Natural killer cell (primary cell): ENCODE results near the gene ARF1. TPM values are rescaled to one million over a fixed set of nuclear protein-coding genes. Genes with fewer than 3 reads are reported as not detected.

Experiments
- ATAC-seq, 3 donors: fragments of 150-1000 bp in 2 of 3; fragments of 200-7000 bp in 1 of 3; cut with Tn5 transposase; 1 replicate in 1 of 3; 2 replicates in 2 of 3; pipeline ENCODE4 v1.10.0; 2021; ENCODE audit warnings: mild to moderate bottlenecking in 2 of 3, moderate library complexity in 2 of 3
- DNase-seq, 2 donors: peaks; one replicate each; pipeline versions ENCODE4 v3.0.0 to v3.0.0-alpha.2; 2013 to 2021; ENCODE audit warnings: mixed read lengths in 1 of 2
- H3K27ac ChIP-seq: one replicate; pipeline ENCODE4 v1.5.1; 2013; ENCODE audit warnings: mild to moderate bottlenecking, low read length
- H3K27me3 ChIP-seq: one replicate; pipeline ENCODE4 v1.6.1; 2013; ENCODE audit warnings: low read length; ENCODE audit not compliant: control insufficient read depth, insufficient read depth
- H3K36me3 ChIP-seq: one replicate; pipeline ENCODE4 v1.6.1; 2013; ENCODE audit warnings: low read length; ENCODE audit not compliant: control insufficient read depth, insufficient read depth
- H3K4me1 ChIP-seq: one replicate; pipeline ENCODE4 v1.6.1; 2013; ENCODE audit warnings: low read length; ENCODE audit not compliant: control insufficient read depth, insufficient read depth
- H3K4me3 ChIP-seq: one replicate; pipeline ENCODE4 v1.5.1; 2013; ENCODE audit warnings: low read length
- H3K9me3 ChIP-seq: one replicate; pipeline ENCODE4 v1.6.1; 2013; ENCODE audit warnings: low read length; ENCODE audit not compliant: control insufficient read depth, insufficient read depth
- H3K27ac Mint-ChIP-seq, 2 donors: one replicate each; pipeline ENCODE4 v1.8.0; 2022; ENCODE audit warnings: mild to moderate bottlenecking in 2 of 2, mixed read lengths in 2 of 2, moderate library complexity in 1 of 2
- H3K27me3 Mint-ChIP-seq, 2 donors: one replicate each; pipeline ENCODE4 v1.8.0; 2022; ENCODE audit warnings: low read depth in 2 of 2, mixed read lengths in 2 of 2
- H3K36me3 Mint-ChIP-seq: one replicate; pipeline ENCODE4 v1.8.0; 2022; ENCODE audit warnings: mixed read lengths
- H3K4me1 Mint-ChIP-seq, 2 donors: one replicate each; pipeline ENCODE4 v1.8.0; 2022; ENCODE audit warnings: mixed read lengths in 2 of 2
- H3K4me3 Mint-ChIP-seq: one replicate; pipeline ENCODE4 v1.8.0; 2022; ENCODE audit warnings: mild to moderate bottlenecking, moderate library complexity, mixed read lengths
- H3K9me3 Mint-ChIP-seq, 2 donors: one replicate each; pipeline ENCODE4 v1.8.0; 2022; ENCODE audit warnings: mixed read lengths in 2 of 2
- CTCF ChIP-seq: fragments of 200-600 bp; IDR thresholded peaks from one replicate; pipeline ENCODE4 v1.8.0; 2022; ENCODE audit warnings: antibody characterized with exemption
- WGBS: methylation state at CpG from one replicate; pipeline ENCODE4 v1.1.7; 2013; ENCODE audit warnings: missing lambda C conversion rate; ENCODE audit not compliant: insufficient coverage; 5-methylcytosine and 5-hydroxymethylcytosine counted together
- intact Hi-C: fragments of 100-400 bp; cut with micrococcal nuclease; formaldehyde crosslinking; loops from one replicate; pipeline ENCODE4 v1.14.2; 2022
- total RNA-seq, 4 donors: library from RNA; stranded (reverse); fragments of 120-200 nt in 1 of 4; gene quantifications; one replicate each; pipeline versions ENCODE4 v1.2.3 to v1.2.4, GENCODE V29; 2013 to 2022

The ARF1 gene
- total RNA-seq, 3 donors from 2014 or later (not counting 1 experiment from before 2014, with no cell fraction given): 368 to 427 (median 424) TPM

DNA sequence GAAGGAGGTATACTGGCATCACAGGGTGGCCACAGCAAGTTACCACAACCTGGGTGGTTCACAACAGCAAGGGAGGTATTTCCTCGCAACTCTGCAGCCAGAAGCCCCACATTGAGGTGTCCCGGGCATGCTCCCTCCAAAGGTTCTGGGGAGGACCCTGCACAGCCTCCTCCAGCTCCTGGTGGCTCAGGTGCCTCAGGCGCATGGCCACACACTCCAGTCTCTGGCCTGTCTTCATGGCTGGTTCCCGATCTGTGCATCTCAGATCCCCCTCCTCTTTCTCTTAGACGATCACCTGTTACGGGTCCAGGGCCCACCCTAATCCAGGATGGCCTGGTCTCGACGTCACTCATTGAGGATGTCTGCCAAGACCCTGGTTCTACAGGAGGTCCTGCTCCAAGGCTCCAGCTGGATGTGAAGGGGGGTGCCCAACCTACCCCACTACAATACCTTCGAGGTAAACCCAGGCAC is 6.7 kb upstream of the ARF1 start:
- H3K4me1 Mint-ChIP-seq: peaks cover 0 to 19% of the 10 kb centered on the region in 2 donors

DNA sequence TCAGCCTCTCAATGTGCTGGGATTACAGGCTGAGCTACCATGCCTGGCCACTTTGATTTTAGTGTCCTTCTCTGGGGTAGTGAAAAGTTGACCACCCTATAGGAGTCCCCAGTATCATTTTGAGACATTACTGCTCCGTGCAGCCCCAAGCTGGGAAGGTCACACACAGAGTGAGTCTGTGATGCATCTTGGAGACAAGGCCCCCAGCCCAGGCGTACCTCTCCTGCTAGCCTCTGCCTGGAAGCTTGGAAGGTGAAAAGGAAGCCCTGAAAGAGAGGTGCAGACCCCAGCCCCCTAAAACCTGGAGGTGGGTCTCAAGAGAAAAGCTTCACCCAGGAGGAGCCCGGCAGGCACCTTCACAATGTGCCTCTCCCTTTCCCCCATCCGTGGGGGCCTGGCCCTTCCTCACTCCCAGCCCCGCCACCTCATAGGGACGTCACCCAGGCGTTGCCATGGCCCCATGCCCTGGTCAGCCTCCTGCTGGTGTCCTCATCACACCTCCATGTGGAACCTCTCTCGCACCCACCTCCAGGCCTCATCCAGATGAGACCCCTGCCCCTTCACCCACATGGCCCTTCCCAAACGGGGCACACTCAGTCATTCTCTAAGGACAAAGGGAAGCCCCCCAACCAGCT is 5.6 kb upstream of the ARF1 start:
- no peaks in the 10 kb centered on the region for H3K9me3 ChIP-seq
- H3K27ac Mint-ChIP-seq: no peak overlapping the region
- H3K9me3 Mint-ChIP-seq: no peaks in the 10 kb centered on the region
- H3K4me1 ChIP-seq: peaks cover 12% of the 10 kb centered on the region
- no peaks in the 10 kb centered on the region for H3K27me3 ChIP-seq
- no peak overlapping the region for H3K4me3 ChIP-seq
- H3K27ac ChIP-seq: no peak overlapping the region
- intact Hi-C loops: no loop called here
- DNase-seq (no peak), ATAC-seq (no peak)
- no peaks in the 10 kb centered on the region for H3K27me3 Mint-ChIP-seq
- WGBS: 96% methylated on average over 9 of the region's 9 CpGs
- peaks cover 0 to 27% of the 10 kb centered on the region in 2 donors for H3K4me1 Mint-ChIP-seq
- H3K36me3 Mint-ChIP-seq: no peaks in the 10 kb centered on the region
- no peak overlapping the region for H3K4me3 Mint-ChIP-seq
- TF ChIP-seq CTCF: no peak
- H3K36me3 ChIP-seq: no peaks in the 10 kb centered on the region

More for the DNA sequence above, 6.7 kb upstream of the ARF1 start:
- H3K36me3 ChIP-seq: no peaks in the 10 kb centered on the region
- ATAC-seq (no peak), DNase-seq (no peak)
- no peaks in the 10 kb centered on the region for H3K36me3 Mint-ChIP-seq
- intact Hi-C loops: no loop called here
- H3K9me3 Mint-ChIP-seq: no peaks in the 10 kb centered on the region
- no peaks in the 10 kb centered on the region for H3K27me3 Mint-ChIP-seq
- no peak overlapping the region for H3K27ac ChIP-seq
- no peaks in the 10 kb centered on the region for H3K27me3 ChIP-seq
- H3K27ac Mint-ChIP-seq: no peak overlapping the region
- no peaks in the 10 kb centered on the region for H3K9me3 ChIP-seq
- no peak for TF ChIP-seq CTCF
- no peak overlapping the region for H3K4me3 ChIP-seq
- WGBS: 87% methylated on average over 9 of the region's 9 CpGs
- peaks cover 3% of the 10 kb centered on the region for H3K4me1 ChIP-seq
- H3K4me3 Mint-ChIP-seq: no peak overlapping the region

GRCh38 chr1:228077565-228078330 is 4.8 kb upstream of the ARF1 start:
- WGBS: 81% methylated on average over 9 of the region's 10 CpGs
- Histone ChIP-seq H3K36me3 (no peaks in the 10 kb centered on the region), H3K27ac (no peak overlapping the region), H3K27me3 (no peaks in the 10 kb centered on the region), H3K4me3 (no peak overlapping the region), H3K4me1 (peaks cover 12% of the 10 kb centered on the region), H3K9me3 (no peaks in the 10 kb centered on the region)
- H3K4me1 Mint-ChIP-seq: peaks cover 0 to 27% of the 10 kb centered on the region in 2 donors
- no peaks in the 10 kb centered on the region for H3K9me3 Mint-ChIP-seq
- intact Hi-C loops: no loop called here
- DNase-seq: no peak
- H3K36me3 Mint-ChIP-seq: no peaks in the 10 kb centered on the region
- H3K27me3 Mint-ChIP-seq: no peaks in the 10 kb centered on the region
- ATAC-seq: no peak
- H3K27ac Mint-ChIP-seq: no peak overlapping the region
- no peak overlapping the region for H3K4me3 Mint-ChIP-seq
- TF ChIP-seq CTCF: no peak
